Stimulated activated CD4-positive, alpha-beta T cell treated with anti-CD3 and anti-CD28 coated beads, Interleukin-4, amount 100 ng/mL, for 48 hours (primary cell): Measurements from ENCODE around the gene PDE4D.

Source experiments
- DNase-seq, 2 donors: peaks; one replicate each; pipeline ENCODE4 v3.0.0-alpha.2; 2020; ENCODE audit warnings: low read depth in 2 of 2

Gene PDE4D

GRCh38 chr5:59256331-59256730 lies 637.2 kb downstream of the PDE4D start:
- DNase-seq = no peak

- no peak for DNase-seq
These were observed 639.4 kb downstream of the PDE4D start for GRCh38 chr5:59254055-59254687.

- no peak for DNase-seq
These were observed 639.9 kb downstream of the PDE4D start for GRCh38 chr5:59253625-59254024.

GRCh38 chr5:59251627-59252026 lies 641.9 kb downstream of the PDE4D start:
- no peak for DNase-seq

GRCh38 chr5:59249726-59250125 lies 643.8 kb downstream of the PDE4D start:
- DNase-seq = no peak

GRCh38 chr5:59249160-59249559 lies 644.4 kb downstream of the PDE4D start:
- no peak for DNase-seq

- no peak for DNase-seq
These were observed 646.6 kb downstream of the PDE4D start for GRCh38 chr5:59246882-59247281.

GRCh38 chr5:59246145-59246869 lies 647.2 kb downstream of the PDE4D start:
- no peak for DNase-seq

GRCh38 chr5:59245198-59245597 lies 648.3 kb downstream of the PDE4D start:
- no peak for DNase-seq

GRCh38 chr5:59241552-59241951 lies 652.0 kb downstream of the PDE4D start:
- no peak for DNase-seq

GRCh38 chr5:59241119-59241518 lies 652.4 kb downstream of the PDE4D start:
- DNase-seq = no peak

GRCh38 chr5:59238126-59238902 lies 655.2 kb downstream of the PDE4D start:
- no peak for DNase-seq

- DNase-seq = no peak
These were observed 656.5 kb downstream of the PDE4D start for GRCh38 chr5:59236986-59237385.

GRCh38 chr5:59236448-59236847 lies 657.1 kb downstream of the PDE4D start:
- no peak for DNase-seq

- DNase-seq = no peak
These were observed 659.3 kb downstream of the PDE4D start for GRCh38 chr5:59234236-59234635.

- DNase-seq = no peak
These were observed 662.1 kb downstream of the PDE4D start for GRCh38 chr5:59231221-59231931.

GRCh38 chr5:59222687-59223511 lies 670.6 kb downstream of the PDE4D start:
- DNase-seq = no peak

GRCh38 chr5:59221769-59222168 lies 671.8 kb downstream of the PDE4D start:
- no peak for DNase-seq

GRCh38 chr5:59218424-59219045 lies 675.0 kb downstream of the PDE4D start:
- DNase-seq = no peak

GRCh38 chr5:59216841-59217240 lies 676.7 kb downstream of the PDE4D start:
- DNase-seq = no peak

GRCh38 chr5:59212596-59212995 lies 680.9 kb downstream of the PDE4D start:
- DNase-seq = no peak
